Left colon (tissue), 2 donors: ENCODE data around the gene GYG1. TPM values are rescaled to one million over a fixed set of nuclear protein-coding genes. Genes with fewer than 3 reads are reported as not detected.
"Not testable (repeated sequence)": the region's sequence is repeated elsewhere in the genome, so short reads cannot be mapped to it uniquely, and the experiment has no call there.

Experiments
- ATAC-seq: fragments of 200-7000 bp; cut with Tn5 transposase; one replicate; pipeline ENCODE4 v1.9.1; 2020; ENCODE audit warnings: mild to moderate bottlenecking, moderate library complexity
- DNase-seq, 2 donors: peaks; one replicate each; pipeline ENCODE4 v3.0.0-alpha.2; 2020
- intact Hi-C, 2 donors: fragments of 100-400 bp; cut with DNase I in 1 of 2; cut with micrococcal nuclease in 1 of 2; formaldehyde crosslinking; loops; one replicate each; pipeline versions ENCODE4 v1.11.2 to v1.14.0; 2022; cut with DNase I, micrococcal nuclease
- total RNA-seq, 2 donors: library from RNA; stranded (reverse); fragmentation: NEBNext Ultra II Directional; extraction: Animal tissue kit (Norgen Biotek cat#: 25700); gene quantifications; one replicate each; pipeline ENCODE4 v1.2.1, GENCODE V29; 2021
- donor health status: DM: no; HTN: no; CAD: no.
- donor health status: DM: yes; HTN: yes; CAD: no.

GYG1 gene
- total RNA-seq, 2 donors from 2014 or later, result 18.5 to 31.2 TPM

GRCh38 chr3:148974726-148975125 is 16.6 kb upstream of the GYG1 start:
- intact Hi-C loops, result no loop called here
- no peak for ATAC-seq

GRCh38 chr3:148975248-148975647 is 16.1 kb upstream of the GYG1 start:
- intact Hi-C loops, result no loop called here
- no peak for DNase-seq
- no peak for ATAC-seq

More at GRCh38 chr3:148974726-148975125, 16.6 kb upstream of the GYG1 start:
- DNase-seq, result no peak

GRCh38 chr3:148975696-148976095 is 15.6 kb upstream of the GYG1 start:
- no peak for ATAC-seq
- no peak for DNase-seq
- intact Hi-C loops, result no loop called here

GRCh38 chr3:148981273-148981672 is 10.1 kb upstream of the GYG1 start:
- no peak for DNase-seq
- ATAC-seq, result no peak
- intact Hi-C loops, result no loop called here

- intact Hi-C loops, DNase-seq, ATAC-seq: not testable (repeated sequence)
These were observed 3.8 kb upstream of the GYG1 start for GRCh38 chr3:148987551-148987950.

GRCh38 chr3:148990236-148990635 is 1.1 kb upstream of the GYG1 start:
- intact Hi-C loops, result no loop called here
- no peak for DNase-seq
- ATAC-seq, result no peak

- ATAC-seq, result peak; percentile 68
- intact Hi-C loops, result no loop called here
- peak in 1 of 2 donors; percentile 56 for DNase-seq
These were observed 791 bp downstream of the GYG1 start for GRCh38 chr3:148992027-148992634.

GRCh38 chr3:148992635-148993255 is 1.4 kb downstream of the GYG1 start:
- peak in 1 of 2 donors; percentile 13 for DNase-seq
- ATAC-seq, result no peak
- intact Hi-C loops, result no loop called here

GRCh38 chr3:148997623-148998022 is 6.3 kb downstream of the GYG1 start:
- DNase-seq (no peak), ATAC-seq (no peak)
- intact Hi-C loops, result no loop called here

- ATAC-seq (no peak), DNase-seq (no peak)
- intact Hi-C loops, result no loop called here
These were observed 7.0 kb downstream of the GYG1 start for GRCh38 chr3:148998297-148998696.

- no peak for ATAC-seq
These were observed 7.5 kb downstream of the GYG1 start for GRCh38 chr3:148998715-148999423.

GRCh38 chr3:148999806-149000205 is 8.5 kb downstream of the GYG1 start:
- no peak for ATAC-seq
- intact Hi-C loops, result no loop called here
- DNase-seq, result no peak

More at GRCh38 chr3:148998715-148999423, 7.5 kb downstream of the GYG1 start:
- intact Hi-C loops, result no loop called here
- no peak for DNase-seq

GRCh38 chr3:149000206-149000745 is 8.9 kb downstream of the GYG1 start:
- intact Hi-C loops, result no loop called here
- no peak for ATAC-seq
- no peak for DNase-seq

GRCh38 chr3:149001727-149002126 is 10.4 kb downstream of the GYG1 start:
- intact Hi-C loops, result no loop called here
- ATAC-seq, result no peak
- DNase-seq, result no peak

GRCh38 chr3:149003653-149004305 is 12.4 kb downstream of the GYG1 start:
- no peak for ATAC-seq
- no peak for DNase-seq
- intact Hi-C loops, result no loop called here

- DNase-seq (no peak), ATAC-seq (no peak)
- intact Hi-C loops, result no loop called here
These were observed 13.3 kb downstream of the GYG1 start for GRCh38 chr3:149004622-149005021.

- intact Hi-C loops, result no loop called here
- no peak for DNase-seq
- no peak for ATAC-seq
These were observed 14.1 kb downstream of the GYG1 start for GRCh38 chr3:149005416-149005815.

GRCh38 chr3:149007567-149008257 is 16.4 kb downstream of the GYG1 start:
- intact Hi-C loops, result no loop called here

GRCh38 chr3:149009732-149010131 is 18.4 kb downstream of the GYG1 start:
- no peak for DNase-seq
- intact Hi-C loops, result no loop called here

More at GRCh38 chr3:149007567-149008257, 16.4 kb downstream of the GYG1 start:
- ATAC-seq (no peak), DNase-seq (no peak)

More at GRCh38 chr3:149009732-149010131, 18.4 kb downstream of the GYG1 start:
- ATAC-seq, result peak; percentile 38
